ENCODE measurements around the gene MYO6.

The MYO6 gene

DNA sequence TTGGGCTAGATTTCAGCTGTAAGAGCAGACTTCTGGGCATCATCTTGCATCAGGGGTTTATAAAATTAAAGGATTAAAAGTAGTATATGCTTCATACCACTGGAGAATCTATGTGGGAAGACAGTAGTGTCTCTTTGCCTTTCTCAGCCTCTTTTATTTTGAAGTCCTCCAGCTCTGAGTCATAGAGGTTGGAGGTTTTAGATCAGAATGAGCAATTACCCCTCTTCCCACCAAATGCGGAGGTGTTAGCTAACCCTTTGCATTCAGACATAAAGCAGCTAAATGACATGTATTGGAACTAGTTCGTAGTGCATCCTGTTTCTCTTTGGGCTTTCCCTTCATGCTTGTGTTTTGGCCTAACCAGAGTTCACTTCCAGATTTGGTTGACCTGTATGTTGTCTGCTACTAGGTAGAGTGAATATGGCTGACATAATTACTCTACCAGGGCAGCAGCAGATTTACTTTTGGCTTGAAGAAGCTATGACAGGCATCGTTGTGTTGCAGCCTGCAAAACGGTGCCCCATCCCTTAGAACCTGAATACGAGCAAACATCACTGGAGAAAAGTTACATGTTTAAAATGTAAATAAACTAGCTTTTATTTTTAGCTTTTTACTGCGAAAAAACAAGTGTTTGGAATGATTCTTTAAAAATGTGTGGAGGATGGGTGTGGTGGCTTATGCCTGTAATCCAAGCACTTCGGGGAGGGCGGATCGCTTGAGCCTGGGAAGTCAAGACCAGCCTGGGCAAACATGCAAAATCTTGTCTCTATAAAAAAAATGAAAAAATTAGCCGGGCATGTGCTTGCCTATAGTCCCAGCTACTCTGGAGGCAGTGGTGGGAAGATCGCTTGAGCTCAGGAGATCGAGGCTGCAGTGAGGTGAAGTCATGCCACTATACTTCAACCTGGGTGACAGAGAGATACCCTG, 82.2 kb downstream of the MYO6 start:
- DNase-seq: no peak

DNA sequence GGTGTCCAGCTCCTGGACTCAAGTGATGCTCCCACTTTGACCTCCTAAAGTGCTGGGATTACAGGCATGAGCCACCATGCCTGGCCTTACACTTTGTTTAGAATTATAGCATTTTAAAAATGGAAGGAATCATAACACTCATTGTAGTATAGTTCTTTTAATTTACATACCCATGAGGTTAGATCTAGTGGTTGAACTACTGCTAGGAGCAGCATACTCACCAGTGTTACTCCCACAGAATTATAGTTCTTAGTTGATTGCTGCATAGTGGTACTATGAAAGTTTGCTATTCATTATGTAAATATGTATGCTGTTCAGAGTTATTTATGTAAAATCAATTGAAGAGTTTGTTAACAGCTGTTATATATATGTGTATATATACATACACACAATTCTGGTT, 85.4 kb downstream of the MYO6 start:
- DNase-seq: no peak

DNA sequence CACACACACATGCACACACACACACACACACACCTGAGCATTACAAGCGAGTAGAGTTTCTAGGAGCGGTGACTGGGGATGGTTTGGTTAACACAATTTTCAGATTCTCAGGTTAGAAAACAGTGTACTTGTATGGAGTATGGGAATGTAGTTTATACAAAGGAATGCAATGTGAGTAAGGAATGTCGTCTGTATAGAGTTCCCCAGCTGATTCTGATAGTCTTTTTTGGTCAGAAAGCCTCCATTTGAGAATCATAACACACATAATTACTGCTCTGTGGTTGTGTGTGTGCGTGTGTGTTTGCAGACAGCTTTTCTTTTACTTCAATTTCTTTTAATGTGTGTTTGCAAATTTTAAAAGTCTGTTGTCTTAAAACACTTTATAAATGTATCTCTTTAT, 93.2 kb downstream of the MYO6 start:
- no peak for DNase-seq

DNA sequence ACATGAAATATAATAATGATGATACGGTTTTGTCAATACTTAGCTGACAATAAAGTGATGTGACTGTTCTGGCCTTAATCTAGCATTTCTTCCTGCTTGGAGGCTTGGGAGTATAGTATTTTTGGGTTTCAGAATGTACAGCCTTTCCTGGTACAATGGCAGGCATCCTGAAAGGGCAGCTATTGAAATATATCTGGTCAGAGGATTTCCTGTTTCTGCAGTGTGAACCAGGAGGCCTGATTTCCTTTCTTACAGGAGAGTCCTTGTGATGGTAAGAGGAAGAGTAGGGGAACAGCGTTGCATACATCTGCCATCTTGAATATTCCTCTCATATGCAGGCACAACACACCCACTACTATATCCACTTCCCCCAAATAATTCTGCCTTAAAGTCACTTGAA, 93.7 kb downstream of the MYO6 start:
- no peak for DNase-seq

DNA sequence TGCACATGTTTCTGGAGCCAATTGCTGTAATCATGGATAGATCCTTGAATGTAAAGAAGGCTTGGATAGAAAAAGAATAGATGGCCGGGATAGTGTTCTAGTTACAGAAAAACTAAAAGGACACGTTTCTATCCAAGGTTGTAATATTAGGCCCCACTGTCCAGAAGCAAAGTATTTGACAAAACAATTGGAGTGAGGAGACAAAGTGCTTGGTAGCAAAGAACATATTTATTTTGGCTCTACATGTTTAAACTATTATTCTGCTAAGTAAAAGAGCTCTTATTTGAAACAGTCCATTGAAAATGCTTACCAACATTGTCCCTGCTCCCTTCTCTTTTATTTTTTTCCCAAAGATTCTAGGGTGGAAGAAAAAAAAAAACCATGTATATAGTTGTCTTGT, 94.4 kb downstream of the MYO6 start:
- DNase-seq: no peak

DNA sequence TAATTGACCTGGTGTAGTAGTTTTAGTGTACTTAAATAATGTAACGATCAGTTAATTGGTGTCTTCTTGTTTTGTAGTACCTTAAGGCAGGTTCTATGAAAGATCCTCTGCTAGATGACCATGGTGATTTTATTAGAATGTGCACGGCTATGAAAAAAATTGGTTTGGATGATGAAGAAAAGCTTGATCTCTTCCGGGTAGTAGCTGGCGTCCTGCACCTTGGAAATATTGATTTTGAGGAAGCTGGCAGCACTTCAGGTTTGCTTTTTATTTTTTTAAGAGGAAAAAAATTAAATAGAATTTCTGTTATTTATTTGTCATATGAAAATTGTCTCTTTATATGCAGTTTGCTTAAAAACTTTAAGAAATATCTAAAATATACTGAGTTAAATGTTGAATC, 99.2 kb downstream of the MYO6 start:
- no peak for DNase-seq

DNA sequence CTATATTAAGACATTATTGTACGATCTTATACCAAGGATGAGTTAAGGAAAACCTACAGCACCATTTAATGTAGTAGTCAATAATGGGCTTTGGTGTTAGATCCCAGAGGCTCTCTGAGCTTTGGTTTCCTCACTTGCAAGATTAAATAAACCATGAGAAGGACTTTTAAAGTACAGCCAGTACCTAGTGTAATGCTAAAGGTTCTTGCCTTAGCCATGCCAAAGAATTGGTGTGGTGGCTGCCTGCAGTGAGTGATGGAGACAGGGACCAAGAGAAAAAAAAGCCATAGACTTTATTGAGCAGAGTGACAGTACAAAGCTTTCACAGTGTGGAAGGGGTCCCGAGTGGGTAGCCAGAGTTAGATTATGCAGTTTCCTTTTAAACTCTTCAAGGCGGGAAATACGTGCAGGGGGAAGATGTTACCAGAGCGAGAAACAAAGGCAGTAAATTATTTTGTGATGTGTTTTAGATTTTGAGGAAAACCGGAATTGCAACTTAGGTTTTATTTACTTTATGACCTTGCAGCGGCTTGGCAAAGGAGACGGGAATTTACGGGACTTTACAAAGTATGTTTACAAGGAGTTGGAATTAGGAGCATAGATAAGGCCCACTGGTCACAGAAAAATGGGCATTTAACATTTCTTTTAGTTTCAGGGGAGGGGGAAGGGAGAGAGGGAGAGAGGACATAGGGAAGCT, 100.4 kb downstream of the MYO6 start:
- no peak for DNase-seq

DNA sequence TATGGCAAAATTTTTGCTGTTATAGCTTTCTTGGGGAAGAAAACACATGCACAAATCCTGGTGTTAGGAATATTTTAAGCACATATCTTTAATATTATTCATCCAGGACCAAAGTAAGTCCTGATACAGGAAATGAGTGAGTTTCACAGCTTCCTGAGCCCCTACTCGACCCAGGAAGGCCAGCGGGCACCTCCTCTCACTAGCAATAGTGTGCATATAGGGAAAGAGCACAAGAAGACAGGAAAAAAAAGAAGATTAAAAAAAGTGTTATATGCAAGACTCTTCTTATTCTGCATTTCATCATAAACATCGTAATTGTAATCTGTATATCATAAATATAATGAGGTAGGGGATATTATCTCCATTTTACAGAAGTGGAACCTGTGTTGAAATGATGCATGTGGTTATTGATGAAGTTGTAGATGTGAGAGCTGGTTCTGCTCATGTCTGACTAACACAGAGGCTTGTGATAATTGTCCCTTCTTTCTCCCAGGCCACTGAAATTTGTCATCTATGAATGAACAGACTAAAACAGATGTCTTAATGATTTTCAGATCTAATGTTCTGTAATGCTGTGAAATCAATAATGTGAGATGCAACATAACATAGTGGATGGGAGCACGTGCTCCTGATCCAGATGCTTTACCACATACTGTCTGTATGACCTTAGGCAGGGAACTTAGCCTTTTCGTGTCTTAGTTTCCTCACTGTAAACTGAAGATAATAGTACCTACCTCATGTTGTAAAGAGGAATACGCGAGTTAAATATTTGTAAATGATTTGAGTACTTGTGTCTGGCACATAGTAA, 101.2 kb downstream of the MYO6 start:
- DNase-seq: no peak

DNA sequence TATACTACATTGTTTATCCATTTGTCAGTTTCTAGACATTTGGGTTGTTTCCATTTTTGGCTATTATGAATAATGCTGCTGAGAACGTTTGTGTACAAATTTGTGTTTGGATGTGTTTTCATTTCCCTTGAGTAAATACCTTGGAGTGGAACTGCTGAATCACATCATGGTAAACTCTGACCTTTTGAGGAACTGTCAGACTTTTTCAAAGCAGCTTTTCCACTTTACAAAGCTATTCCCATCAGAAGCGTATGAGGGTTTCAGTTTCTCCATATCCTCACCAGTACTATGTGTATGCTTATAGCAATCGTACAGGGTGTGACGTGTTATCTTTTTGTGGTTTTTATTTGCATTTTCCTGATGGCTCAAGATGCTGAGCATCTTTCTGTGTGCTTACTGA, 103.7 kb downstream of the MYO6 start:
- DNase-seq: no peak

DNA sequence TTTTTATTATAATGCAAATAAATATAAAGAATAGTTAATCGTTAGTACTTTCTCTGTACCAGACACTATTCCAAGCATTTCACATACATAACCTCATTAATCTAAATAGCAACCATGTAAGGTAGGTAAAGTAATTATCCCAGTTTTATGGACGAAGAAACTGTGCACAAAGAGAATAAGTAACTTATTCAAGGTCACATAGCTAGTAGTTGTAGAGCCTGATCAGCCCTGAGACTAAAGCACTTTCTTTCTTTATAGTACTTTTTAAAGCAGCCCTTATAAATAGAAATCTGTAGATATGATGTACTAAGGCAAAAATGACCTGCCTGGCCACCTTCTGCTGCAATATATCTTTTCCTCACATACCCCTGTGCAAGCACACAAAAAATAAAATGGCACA, 104.8 kb downstream of the MYO6 start:
- DNase-seq: no peak

DNA sequence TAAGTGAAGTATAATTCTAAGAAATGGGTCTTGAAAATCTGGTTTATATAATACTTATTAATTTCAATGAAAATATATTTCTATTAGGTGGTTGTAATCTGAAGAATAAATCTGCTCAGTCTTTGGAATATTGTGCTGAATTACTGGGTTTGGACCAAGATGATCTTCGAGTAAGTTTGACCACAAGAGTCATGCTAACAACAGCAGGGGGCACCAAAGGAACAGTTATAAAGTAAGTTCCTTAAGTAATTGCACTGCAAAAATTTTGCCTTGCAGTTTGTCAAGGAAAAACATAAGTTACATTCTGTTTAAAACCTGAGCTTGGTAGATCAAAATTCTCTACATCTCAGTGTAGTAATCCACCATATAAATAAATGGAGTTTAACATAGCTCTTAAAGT, 106.0 kb downstream of the MYO6 start:
- no peak for DNase-seq

DNA sequence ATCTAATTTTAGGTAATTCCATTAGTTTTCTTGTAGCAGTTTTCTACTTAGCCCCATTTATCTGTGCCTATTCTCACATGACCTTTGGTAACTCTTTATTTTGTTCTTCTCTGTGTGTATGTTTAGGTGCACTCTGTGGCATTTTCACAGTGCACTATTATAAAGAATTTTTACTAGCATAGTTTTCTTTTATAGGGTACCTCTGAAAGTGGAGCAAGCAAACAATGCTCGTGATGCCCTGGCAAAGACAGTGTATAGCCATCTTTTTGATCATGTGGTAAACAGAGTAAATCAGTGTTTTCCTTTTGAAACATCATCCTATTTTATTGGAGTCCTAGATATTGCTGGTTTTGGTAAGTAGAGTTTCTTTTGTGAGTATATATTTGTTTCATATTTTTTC, 107.9 kb downstream of the MYO6 start:
- DNase-seq: no peak

DNA sequence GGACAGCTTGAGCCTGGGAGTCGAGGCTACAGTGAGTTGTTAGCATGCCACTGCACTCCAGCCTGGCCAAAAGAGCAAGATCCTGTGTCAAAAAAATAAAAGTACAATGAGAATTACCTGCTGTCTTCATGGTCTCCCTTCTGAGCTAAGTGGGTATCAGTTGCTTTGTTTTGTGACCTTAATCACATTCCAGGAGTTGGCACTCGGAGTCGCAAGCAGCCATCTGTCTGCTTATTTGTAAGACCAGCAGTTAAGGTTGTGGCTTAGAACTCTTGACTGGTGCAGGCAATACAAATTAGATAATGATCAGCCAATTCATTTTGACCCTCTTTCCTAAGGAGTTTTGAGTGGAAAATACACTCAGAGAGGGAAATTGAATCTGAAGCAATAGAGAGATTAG, 114.0 kb downstream of the MYO6 start:
- DNase-seq: no peak

DNA sequence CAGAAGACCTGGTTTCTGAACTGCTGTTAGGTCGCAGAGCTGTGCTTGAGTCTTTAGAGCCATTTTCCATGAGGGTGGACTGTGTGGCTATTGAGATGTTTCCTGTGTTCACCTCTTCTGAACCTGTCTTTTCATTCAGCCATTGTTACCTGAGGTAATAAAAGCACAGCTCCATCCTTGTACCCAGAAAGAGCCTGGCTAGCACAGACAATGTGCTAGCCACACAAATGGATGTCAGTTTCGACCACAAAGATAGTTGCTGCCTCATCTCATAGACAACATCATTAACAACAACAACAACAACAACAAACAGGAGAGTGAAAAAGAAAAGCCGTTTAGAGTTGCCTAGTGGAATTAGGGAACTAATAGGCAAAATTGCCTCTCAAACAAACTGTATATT, 114.7 kb downstream of the MYO6 start:
- no peak for DNase-seq

DNA sequence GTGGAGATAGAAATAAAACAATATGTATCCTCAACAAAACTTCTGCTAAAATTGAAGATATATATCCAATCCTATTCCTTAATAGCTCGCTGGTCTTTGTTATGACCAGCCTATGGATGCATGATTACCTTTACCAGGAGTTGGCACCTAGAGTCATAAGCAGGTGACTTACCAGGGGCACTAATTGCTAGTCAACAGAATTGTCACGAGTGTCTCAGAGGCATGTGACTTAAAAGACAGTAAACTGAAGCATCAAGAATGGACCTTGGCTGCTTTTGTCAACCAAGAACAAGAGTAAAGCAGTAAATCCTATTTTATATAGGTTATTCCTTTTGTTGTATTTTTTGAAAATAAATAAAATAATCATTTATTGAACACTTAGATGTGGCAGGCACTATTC, 115.4 kb downstream of the MYO6 start:
- DNase-seq: no peak

DNA sequence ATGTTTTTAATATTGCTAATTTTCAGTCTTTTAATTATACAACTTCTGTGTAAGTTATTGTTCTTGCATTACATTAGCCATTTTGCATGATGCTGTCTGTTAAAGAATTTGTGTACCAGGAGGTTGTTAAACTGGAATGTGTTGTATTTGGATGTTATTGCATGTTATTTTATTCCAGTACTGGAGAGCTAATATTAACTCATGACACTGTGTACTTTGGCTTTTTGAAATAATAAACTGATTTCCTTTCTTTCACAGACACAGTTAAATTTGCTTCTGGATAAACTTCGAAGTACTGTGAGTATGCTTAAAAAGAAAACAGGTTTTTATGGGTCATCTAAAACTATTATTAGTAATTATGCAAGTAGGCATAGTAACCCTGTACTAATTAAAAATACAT, 121.3 kb downstream of the MYO6 start:
- DNase-seq: no peak

DNA sequence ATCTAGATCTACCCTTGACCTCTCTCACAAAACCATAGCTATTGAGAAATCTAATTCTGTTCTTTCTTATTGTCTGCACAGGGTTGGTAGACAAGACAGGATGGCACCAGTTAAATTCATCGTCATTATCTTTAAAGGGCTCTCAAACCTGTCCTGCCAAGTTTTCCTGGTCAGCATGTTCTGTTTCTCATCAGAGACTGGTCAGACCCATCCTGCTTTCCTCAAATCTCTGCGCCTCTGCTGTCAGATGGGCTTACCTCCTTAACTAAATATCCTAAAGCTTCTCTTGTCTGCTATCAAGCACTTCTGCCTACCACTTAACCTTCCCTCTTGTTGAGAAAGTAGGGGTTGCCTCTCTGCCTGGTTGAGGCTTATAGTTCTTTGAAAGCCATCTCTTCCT, 125.2 kb downstream of the MYO6 start:
- no peak for DNase-seq

DNA sequence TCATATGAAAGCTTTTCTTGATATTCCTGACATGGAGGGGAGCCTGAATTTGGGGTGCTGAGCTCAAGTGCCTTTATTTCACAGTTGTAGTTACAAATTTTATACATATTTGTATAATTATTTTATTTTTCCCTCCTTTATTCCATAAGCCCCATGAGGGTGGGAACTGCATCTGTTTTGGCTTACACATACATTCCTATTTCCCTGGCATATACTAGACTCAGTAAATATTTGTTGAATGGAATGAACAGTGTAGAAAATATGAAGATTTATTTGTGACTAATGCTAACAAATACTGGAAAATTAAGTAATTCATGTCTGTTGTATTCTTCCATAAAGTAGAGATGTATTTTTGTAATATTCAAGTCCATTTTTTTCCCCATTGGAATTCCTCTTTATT, 127.1 kb downstream of the MYO6 start:
- no peak for DNase-seq

DNA sequence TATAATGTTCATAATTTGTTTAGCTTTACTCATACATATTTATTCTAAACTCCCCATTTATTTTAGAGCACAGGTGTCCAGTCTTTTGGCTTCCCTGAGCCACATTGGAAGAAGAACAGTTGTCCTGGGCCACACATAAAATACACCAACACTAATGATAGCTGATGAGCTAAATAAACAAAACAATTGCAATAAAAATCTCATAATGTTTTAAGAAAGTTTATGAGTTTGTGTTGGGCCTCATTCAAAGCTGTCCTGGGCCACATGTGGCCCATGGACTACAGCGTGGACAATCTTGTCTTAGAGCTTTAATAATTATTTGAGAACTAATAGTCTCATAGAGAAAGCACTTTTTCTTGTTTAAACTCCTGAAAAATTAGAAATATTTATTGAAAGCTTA, 131.3 kb downstream of the MYO6 start:
- no peak for DNase-seq

DNA sequence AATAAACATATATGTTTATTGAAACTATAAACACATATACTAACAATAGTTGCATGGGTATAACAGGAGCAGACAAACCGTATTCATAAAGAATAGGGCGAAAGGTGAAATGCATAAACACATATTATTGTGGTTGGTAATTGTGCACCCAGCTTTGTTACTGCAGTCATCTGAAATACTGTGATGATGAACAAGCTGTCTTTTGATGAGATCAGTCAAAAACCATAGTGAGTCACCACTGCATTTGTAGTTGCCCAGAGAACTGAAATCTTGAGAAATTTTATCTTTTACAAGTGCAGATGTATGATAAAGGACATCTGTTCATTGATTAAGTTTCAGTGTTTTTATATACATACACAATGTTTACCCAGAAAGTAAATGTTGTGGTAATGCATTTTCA, 133.7 kb downstream of the MYO6 start:
- no peak for DNase-seq

DNA sequence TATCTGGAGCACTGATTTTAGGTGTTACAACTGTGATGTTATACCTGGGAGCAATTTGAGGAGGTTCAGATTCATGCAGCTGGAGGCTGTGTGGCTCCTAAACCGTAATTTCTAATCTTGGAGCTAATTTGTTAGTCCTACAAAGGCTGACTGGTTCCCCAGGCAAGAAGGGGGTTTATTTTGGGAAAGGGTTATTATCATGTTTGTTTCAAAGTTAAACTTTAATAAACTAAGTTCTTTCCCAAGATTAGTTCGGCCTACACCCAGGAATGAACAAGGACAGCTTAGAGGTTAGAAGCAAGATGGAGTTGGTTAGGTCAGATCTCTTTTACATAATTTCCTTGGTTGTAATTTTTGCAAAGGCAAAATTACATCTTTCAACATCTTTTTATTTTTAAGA, 135.8 kb downstream of the MYO6 start:
- no peak for DNase-seq

DNA sequence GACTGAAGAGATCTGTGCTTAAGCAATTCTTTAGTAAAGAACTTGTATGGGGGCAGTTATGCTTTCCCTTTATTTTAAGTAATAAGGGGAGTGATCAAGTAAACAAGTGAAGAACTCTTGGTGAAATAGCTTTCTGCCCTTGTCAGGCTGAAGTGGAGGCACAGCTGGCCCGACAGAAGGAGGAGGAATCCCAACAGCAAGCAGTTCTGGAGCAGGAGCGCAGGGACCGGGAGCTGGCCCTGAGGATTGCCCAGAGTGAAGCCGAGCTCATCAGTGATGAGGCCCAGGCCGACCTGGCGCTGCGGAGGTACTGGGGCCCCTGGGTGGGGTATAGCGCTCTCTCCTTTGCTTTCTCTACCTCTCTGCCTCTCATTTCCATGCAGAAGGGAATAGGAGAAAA, 143.3 kb downstream of the MYO6 start:
- DNase-seq: no peak

DNA sequence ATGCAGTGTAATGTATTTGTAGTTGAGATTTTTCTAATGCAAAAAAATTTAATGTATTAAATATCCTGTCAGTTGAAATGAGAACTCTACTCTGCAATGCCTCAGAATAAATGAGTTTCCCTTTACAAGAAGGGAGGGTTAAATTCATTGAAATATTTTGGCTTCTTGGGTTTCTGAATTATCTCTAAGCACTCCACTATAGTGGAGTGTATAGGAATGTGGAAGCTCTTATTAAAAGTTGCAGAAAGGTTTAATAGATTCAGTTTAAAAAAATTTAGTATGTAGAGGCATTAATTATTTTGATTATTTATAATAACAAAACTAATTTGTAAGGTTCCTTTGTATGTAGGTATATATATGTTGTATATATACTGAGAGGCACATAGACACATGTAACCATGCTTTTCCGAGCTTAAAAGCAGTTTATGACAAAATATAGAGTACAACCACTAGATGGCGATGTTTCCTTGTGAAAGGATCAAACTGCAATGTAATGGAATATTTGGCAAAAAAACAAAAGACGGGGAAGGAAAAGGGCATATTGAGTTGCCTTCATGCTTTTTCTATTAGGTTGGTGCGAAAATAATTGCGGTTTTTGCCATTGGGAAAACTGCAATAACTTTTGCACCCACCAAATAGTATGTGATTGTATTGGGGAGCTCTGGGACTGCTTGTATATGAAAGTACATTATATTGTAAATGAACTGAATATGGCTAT, 144.2 kb downstream of the MYO6 start:
- no peak for DNase-seq
